ENCODE measurements around the gene DERA. TPM values are rescaled to one million over a fixed set of nuclear protein-coding genes. Genes with fewer than 3 reads are reported as not detected.
A peak's percentile ranks its signal among the peaks of the same experiment; 100 is the strongest.

The DERA gene
- polyA plus RNA-seq, 3 donors = 16.2 to 84.2 (median 83.6) TPM

- H3K4me2 ChIP-seq (replicated peaks; ENCODE audit: extremely low read depth, low read length, poor library complexity, severe bottlenecking) = no peak overlapping the region
- H3K9ac ChIP-seq (ENCODE audit: insufficient read depth, low read length, poor library complexity, severe bottlenecking) = no peak overlapping the region
- Mint-ChIP-seq H3K36me3 (peaks cover 50 to 70% of the 10 kb centered on the region in 2 donors), H3K27ac (no peak overlapping the region), H3K4me1 (no peaks in the 10 kb centered on the region), H3K9me3 (no peaks in the 10 kb centered on the region), H3K4me3 (no peak overlapping the region), H3K27me3 (ENCODE audit: low read depth in 3 of 3) (peaks cover 0 to 2% (median 0%) of the 10 kb centered on the region in 3 donors)
- H3K79me2 ChIP-seq (ENCODE audit: insufficient read depth, low read length) = no peaks in the 10 kb centered on the region
- no peak overlapping the region for H3K4me3 ChIP-seq (replicated peaks in 1 of 3; ENCODE audit: low read depth in 2 of 3, low read length in 3 of 3)
- no peak overlapping the region for H3K27ac ChIP-seq (ENCODE audit: low read depth in 1 of 2, low read length in 2 of 2)
- no peaks in the 10 kb centered on the region for H3K27me3 ChIP-seq (ENCODE audit: control insufficient read depth in 2 of 2, insufficient read depth in 2 of 2, low read length in 2 of 2)
- no peaks in the 10 kb centered on the region for H3K4me1 ChIP-seq (ENCODE audit: control insufficient read depth in 1 of 2, insufficient read depth in 2 of 2, low read length in 2 of 2)
- intact Hi-C loops (cut with micrococcal nuclease) = no loop called here
- H2AFZ ChIP-seq (ENCODE audit: insufficient read depth, low read depth, low read length, poor library complexity, severe bottlenecking) = no peak overlapping the region
- no peaks in the 10 kb centered on the region for H3K9me3 ChIP-seq (replicated peaks in 1 of 2; ENCODE audit: control insufficient read depth in 1 of 2, insufficient read depth in 1 of 2, low read length in 2 of 2)
- H3K36me3 ChIP-seq (replicated peaks in 1 of 2; ENCODE audit: control insufficient read depth in 1 of 2, insufficient read depth in 2 of 2, low read length in 2 of 2) = peaks cover 23 to 54% of the 10 kb centered on the region in 2 donors
- TF ChIP-seq CTCF (IDR thresholded peaks at IDR 0.05) = peak; percentile 70
- no peak for DNase-seq
- WGBS (ENCODE audit: insufficient coverage) = no CpG with 5 or more reads among the region's 2 CpGs
- H4K20me1 ChIP-seq (ENCODE audit: insufficient read depth, low read length) = no peaks in the 10 kb centered on the region
These were observed 68.3 kb downstream of the DERA start for GRCh38 chr12:15979096-15980092.

GRCh38 chr12:15982071-15982470 is 70.9 kb downstream of the DERA start:
- Histone ChIP-seq H3K4me2 (replicated peaks; ENCODE audit: extremely low read depth, low read length, poor library complexity, severe bottlenecking) (no peak overlapping the region), H2AFZ (ENCODE audit: insufficient read depth, low read depth, low read length, poor library complexity, severe bottlenecking) (no peak overlapping the region), H3K4me3 (replicated peaks in 1 of 3; ENCODE audit: low read depth in 2 of 3, low read length in 3 of 3) (no peak overlapping the region), H3K79me2 (ENCODE audit: insufficient read depth, low read length) (no peaks in the 10 kb centered on the region), H3K27me3 (ENCODE audit: control insufficient read depth in 2 of 2, insufficient read depth in 2 of 2, low read length in 2 of 2) (no peaks in the 10 kb centered on the region), H3K27ac (ENCODE audit: low read depth in 1 of 2, low read length in 2 of 2) (no peak overlapping the region), H4K20me1 (ENCODE audit: insufficient read depth, low read length) (no peaks in the 10 kb centered on the region), H3K9ac (ENCODE audit: insufficient read depth, low read length, poor library complexity, severe bottlenecking) (no peak overlapping the region), H3K9me3 (replicated peaks in 1 of 2; ENCODE audit: control insufficient read depth in 1 of 2, insufficient read depth in 1 of 2, low read length in 2 of 2) (no peaks in the 10 kb centered on the region), H3K4me1 (ENCODE audit: control insufficient read depth in 1 of 2, insufficient read depth in 2 of 2, low read length in 2 of 2) (no peaks in the 10 kb centered on the region), H3K36me3 (replicated peaks in 1 of 2; ENCODE audit: control insufficient read depth in 1 of 2, insufficient read depth in 2 of 2, low read length in 2 of 2) (peaks cover 26 to 61% of the 10 kb centered on the region in 2 donors)
- peaks cover 49 to 68% of the 10 kb centered on the region in 2 donors for H3K36me3 Mint-ChIP-seq
- H3K27ac Mint-ChIP-seq = no peak overlapping the region
- no peak for DNase-seq
- intact Hi-C loops (cut with micrococcal nuclease) = no loop called here
- no peak for TF ChIP-seq CTCF (IDR thresholded peaks at IDR 0.05)
- H3K9me3 Mint-ChIP-seq = peaks cover 0 to 5% (median 2%) of the 10 kb centered on the region in 7 donors
- no peak overlapping the region for H3K4me3 Mint-ChIP-seq
- 59% methylated on average over 4 of the region's 5 CpGs for WGBS (ENCODE audit: insufficient coverage)
- peaks cover 0 to 2% (median 0%) of the 10 kb centered on the region in 3 donors for H3K27me3 Mint-ChIP-seq (ENCODE audit: low read depth in 3 of 3)
- peaks cover 2% of the 10 kb centered on the region for H3K4me1 Mint-ChIP-seq

Measured in CD14-positive monocyte (primary cell).